ENCODE results near the gene LNX1. TPM values are rescaled to one million over a fixed set of nuclear protein-coding genes. Genes with fewer than 3 reads are reported as not detected.
A peak's percentile ranks its signal among the peaks of the same experiment; 100 is the strongest.

LNX1 gene
- total and polyA plus RNA-seq, 9 of the 15 experiments (the other 6 are each of a cell fraction or from before 2014, with no cell fraction given): 0.40 to 3.6 (median 2.2) TPM

GRCh38 chr4:53508446-53508845, 82.8 kb downstream of the LNX1 start:
- no peaks in the 10 kb centered on the region for H3K9me3 ChIP-seq (replicated peaks; ENCODE audit: control insufficient read depth, insufficient read depth, low read depth, low read length)
- peak overlapping the region; percentile 80; the same call in 1 of the 2 replicates for H3K4me2 ChIP-seq (ENCODE audit: insufficient read depth, low read length)
- H4K20me1 ChIP-seq (replicated peaks; ENCODE audit: control insufficient read depth, insufficient read depth, low read length): no peaks in the 10 kb centered on the region
- ATAC-seq: peak; percentile 57
- ChIA-PET CTCF (ENCODE audit: low intra/inter-chr PET ratio) (no interaction called here), POLR2A (interaction anchor here (1.1 kb wide), 1 partner anchor 9 kb away, joined by 8 read pairs; no protein-coding TSS in a partner anchor)
- no peaks in the 10 kb centered on the region for H3K79me2 ChIP-seq (ENCODE audit: control insufficient read depth, insufficient read depth, low read length)
- H2AFZ ChIP-seq (ENCODE audit: low read depth, low read length): peak overlapping the region; percentile 96
- peak; percentile 62 for FAIRE-seq
- intact Hi-C loops (cut with micrococcal nuclease) (loop anchor here (10.0 kb wide), 1 partner anchor 314 kb away; no protein-coding TSS in a partner anchor), in situ Hi-C loops (cut with MboI) (no loop called here)
- H3K4me1 ChIP-seq (replicated peaks in 1 of 2; ENCODE audit: control insufficient read depth in 2 of 2, insufficient read depth in 2 of 2, low read length in 2 of 2): peaks cover 4 to 11% of the 10 kb centered on the region in 2 experiments
- H3K27ac ChIP-seq (ENCODE audit: extremely low read depth, low read depth, low read length): no peak overlapping the region; the same call in 2 of the 3 replicates
- no TSS peak for BruUV-seq (replicated peaks)
- TF ChIP-seq SRSF1 (IDR thresholded peaks at IDR 0.05; ENCODE audit: low read depth, low read length) (no peak), BRF1 (IDR thresholded peaks at IDR 0.05; ENCODE audit: borderline replicate concordance, extremely low read depth, insufficient read length) (no peak), CTCF (IDR thresholded peaks at IDR 0.05 in 2 of 3, conservative IDR thresholded peaks at IDR 0.05 in 1 of 3; ENCODE audit: insufficient read depth in 2 of 3, low read depth in 1 of 3, low read length in 3 of 3) (peak in 1 of 3 experiments; percentile 17; a peak in 1 of 6 replicates)
- no peaks in the 10 kb centered on the region for H3K9me1 ChIP-seq (ENCODE audit: control insufficient read depth, insufficient read depth, low read length)
- WGBS (ENCODE audit: insufficient coverage, low coverage, missing lambda C conversion rate): 18% methylated on average over 1 of the region's 1 CpG
- H3K27me3 ChIP-seq (ENCODE audit: control insufficient read depth in 2 of 2, insufficient read depth in 2 of 2, low read length in 2 of 2): peaks cover 0 to 2% of the 10 kb centered on the region in 2 experiments; a peak in 1 of 5 replicates
- DNase-seq (ENCODE audit: extremely low read depth in 1 of 4, low spot score in 3 of 4): peak in 1 of 4 experiments; percentile 9
- H3K36me3 ChIP-seq (ENCODE audit: control insufficient read depth, insufficient read depth, low read length): no peaks in the 10 kb centered on the region
- H3K9ac ChIP-seq (ENCODE audit: insufficient read depth in 1 of 2, low read depth in 2 of 2, low read length in 2 of 2): 0 out of 4 replicates have a peak overlapping the region, but pooled peaks of 1 of the 2 experiments have one; percentile 54
- H3K4me3 ChIP-seq: no peak overlapping the region
